Measurements from ENCODE around the gene ADGRF5. TPM values are rescaled to one million over a fixed set of nuclear protein-coding genes. Genes with fewer than 3 reads are reported as not detected.

ADGRF5 gene
- total RNA-seq, 1 experiment from 2014 or later, result 40.0 TPM

DNA sequence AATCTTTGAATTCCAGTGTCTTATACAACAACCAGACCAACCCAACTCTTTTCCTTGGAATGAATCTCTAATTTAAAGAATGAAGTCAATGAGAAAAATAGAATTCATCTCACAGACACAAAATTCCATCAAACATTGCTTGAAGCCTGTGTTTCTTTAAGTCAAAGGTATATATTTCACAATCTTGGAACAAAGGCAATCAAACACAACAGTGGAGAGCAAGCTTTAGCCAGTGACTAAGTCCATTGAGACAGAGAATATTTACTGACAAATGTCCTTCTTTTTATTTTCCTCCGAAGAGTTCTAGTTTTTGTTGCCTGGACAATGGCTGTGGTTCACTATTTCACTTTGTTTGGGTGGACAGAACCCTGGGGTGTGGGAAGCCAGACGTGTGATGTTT, 92.8 kb downstream of the ADGRF5 start:
- no peaks in the 10 kb centered on the region for H3K9me2 ChIP-seq (ENCODE audit: insufficient read depth)
- no peak for TF ChIP-seq EZH2 (IDR thresholded peaks at IDR 0.05; ENCODE audit: low read depth)
- TF ChIP-seq, protein P1, sequence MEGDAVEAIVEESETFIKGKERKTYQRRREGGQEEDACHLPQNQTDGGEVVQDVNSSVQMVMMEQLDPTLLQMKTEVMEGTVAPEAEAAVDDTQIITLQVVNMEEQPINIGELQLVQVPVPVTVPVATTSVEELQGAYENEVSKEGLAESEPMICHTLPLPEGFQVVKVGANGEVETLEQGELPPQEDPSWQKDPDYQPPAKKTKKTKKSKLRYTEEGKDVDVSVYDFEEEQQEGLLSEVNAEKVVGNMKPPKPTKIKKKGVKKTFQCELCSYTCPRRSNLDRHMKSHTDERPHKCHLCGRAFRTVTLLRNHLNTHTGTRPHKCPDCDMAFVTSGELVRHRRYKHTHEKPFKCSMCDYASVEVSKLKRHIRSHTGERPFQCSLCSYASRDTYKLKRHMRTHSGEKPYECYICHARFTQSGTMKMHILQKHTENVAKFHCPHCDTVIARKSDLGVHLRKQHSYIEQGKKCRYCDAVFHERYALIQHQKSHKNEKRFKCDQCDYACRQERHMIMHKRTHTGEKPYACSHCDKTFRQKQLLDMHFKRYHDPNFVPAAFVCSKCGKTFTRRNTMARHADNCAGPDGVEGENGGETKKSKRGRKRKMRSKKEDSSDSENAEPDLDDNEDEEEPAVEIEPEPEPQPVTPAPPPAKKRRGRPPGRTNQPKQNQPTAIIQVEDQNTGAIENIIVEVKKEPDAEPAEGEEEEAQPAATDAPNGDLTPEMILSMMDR (conservative IDR thresholded peaks at IDR 0.05), result no peak
- no peaks in the 10 kb centered on the region for H3K9me3 ChIP-seq (ENCODE audit: insufficient read depth, low read depth)
- H3K4me2 ChIP-seq, result no peak overlapping the region
- H2AFZ ChIP-seq, result no peak overlapping the region
- H3K27me3 ChIP-seq (ENCODE audit: insufficient read depth, low read depth), result no peaks in the 10 kb centered on the region
- H3K27ac ChIP-seq, result no peak overlapping the region
- no peaks in the 10 kb centered on the region for H3K4me1 ChIP-seq (replicated peaks; ENCODE audit: insufficient read depth)
- CTCF ChIA-PET, result no interaction called here
- no peaks in the 10 kb centered on the region for H3F3A ChIP-seq (ENCODE audit: insufficient read depth, low read depth)
- no peaks in the 10 kb centered on the region for H4K20me1 ChIP-seq (ENCODE audit: insufficient read depth)
- intact Hi-C loops (cut with micrococcal nuclease; ENCODE audit: unreplicated experiment), result no loop called here
- no peaks in the 10 kb centered on the region for H3K36me3 ChIP-seq (ENCODE audit: low read depth)
- no TSS peak for BruUV-seq (replicated peaks)
- H3K79me2 ChIP-seq (ENCODE audit: low read depth), result no peaks in the 10 kb centered on the region
- H3K4me3 ChIP-seq, result no peak overlapping the region
- POLR2A ChIA-PET (ENCODE audit: unreplicated experiment), result no interaction called here
- DNase-seq, result no peak

DNA sequence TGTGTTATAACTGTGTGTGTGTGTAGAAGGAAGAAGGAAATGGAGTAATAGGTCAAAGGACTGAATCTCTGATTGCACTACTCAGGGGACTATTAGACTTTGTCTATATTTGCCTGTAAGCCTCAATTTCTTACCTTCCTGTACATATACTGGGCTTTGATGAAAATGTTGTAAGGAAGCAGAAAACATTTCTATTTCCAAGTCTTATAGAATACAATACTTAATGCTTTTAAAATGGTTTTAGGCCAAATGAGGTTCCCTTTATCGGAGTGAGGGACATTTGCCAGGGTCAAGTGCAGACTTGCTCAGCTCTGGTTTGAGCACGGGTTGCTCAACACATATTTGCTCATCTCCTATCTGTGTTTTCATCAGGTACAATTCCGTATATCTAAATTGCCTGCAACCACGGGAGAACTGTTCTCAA, 100.3 kb downstream of the ADGRF5 start:
- peaks cover 5% of the 10 kb centered on the region for H3K4me1 ChIP-seq (replicated peaks; ENCODE audit: insufficient read depth)
- no peaks in the 10 kb centered on the region for H3K79me2 ChIP-seq (ENCODE audit: low read depth)
- H3K9me2 ChIP-seq (ENCODE audit: insufficient read depth), result no peaks in the 10 kb centered on the region
- intact Hi-C loops (cut with micrococcal nuclease; ENCODE audit: unreplicated experiment), result no loop called here
- no peak for DNase-seq
- no TSS peak for BruUV-seq (replicated peaks)
- H3K36me3 ChIP-seq (ENCODE audit: low read depth), result no peaks in the 10 kb centered on the region
- no peaks in the 10 kb centered on the region for H3F3A ChIP-seq (ENCODE audit: insufficient read depth, low read depth)
- no peaks in the 10 kb centered on the region for H4K20me1 ChIP-seq (ENCODE audit: insufficient read depth)
- no peak overlapping the region for H2AFZ ChIP-seq
- H3K4me2 ChIP-seq, result no peak overlapping the region
- no peak overlapping the region for H3K27ac ChIP-seq
- POLR2A ChIA-PET (ENCODE audit: unreplicated experiment), result no interaction called here
- H3K27me3 ChIP-seq (ENCODE audit: insufficient read depth, low read depth), result no peaks in the 10 kb centered on the region
- TF ChIP-seq, protein P1 (conservative IDR thresholded peaks at IDR 0.05), result no peak
- H3K9me3 ChIP-seq (ENCODE audit: insufficient read depth, low read depth), result no peaks in the 10 kb centered on the region
- H3K4me3 ChIP-seq, result no peak overlapping the region
- CTCF ChIA-PET, result no interaction called here

DNA sequence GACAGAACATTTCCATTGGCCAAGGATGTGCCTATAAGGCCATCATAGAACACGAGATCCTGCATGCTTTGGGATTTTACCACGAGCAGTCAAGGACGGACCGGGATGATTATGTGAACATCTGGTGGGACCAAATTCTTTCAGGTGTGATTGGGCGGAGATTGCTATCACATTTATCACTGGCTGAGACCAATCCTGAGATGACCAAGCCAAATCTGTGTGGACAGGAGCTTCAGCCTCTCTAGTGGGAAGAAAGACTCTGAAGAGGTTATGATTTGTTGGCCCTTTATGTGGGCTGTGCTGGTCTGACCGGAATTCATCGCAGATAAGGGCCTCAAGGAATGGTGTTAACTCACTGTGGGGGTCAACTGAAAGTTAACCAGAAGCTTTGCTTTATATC, 102.2 kb downstream of the ADGRF5 start:
- CTCF ChIA-PET, result no interaction called here
- no peak for DNase-seq
- Histone ChIP-seq H3K27me3 (ENCODE audit: insufficient read depth, low read depth) (no peaks in the 10 kb centered on the region), H3K27ac (no peak overlapping the region), H3K36me3 (ENCODE audit: low read depth) (no peaks in the 10 kb centered on the region), H3K9me2 (ENCODE audit: insufficient read depth) (no peaks in the 10 kb centered on the region), H3K4me1 (replicated peaks; ENCODE audit: insufficient read depth) (peaks cover 5% of the 10 kb centered on the region), H2AFZ (no peak overlapping the region), H3K4me3 (no peak overlapping the region), H3F3A (ENCODE audit: insufficient read depth, low read depth) (no peaks in the 10 kb centered on the region), H3K4me2 (no peak overlapping the region), H3K79me2 (ENCODE audit: low read depth) (no peaks in the 10 kb centered on the region), H3K9me3 (ENCODE audit: insufficient read depth, low read depth) (no peaks in the 10 kb centered on the region), H4K20me1 (ENCODE audit: insufficient read depth) (no peaks in the 10 kb centered on the region)
- POLR2A ChIA-PET (ENCODE audit: unreplicated experiment), result no interaction called here
- TF ChIP-seq EZH2 (IDR thresholded peaks at IDR 0.05; ENCODE audit: low read depth), result no peak
- TF ChIP-seq, protein P1 (conservative IDR thresholded peaks at IDR 0.05), result no peak
- no TSS peak for BruUV-seq (replicated peaks)
- intact Hi-C loops (cut with micrococcal nuclease; ENCODE audit: unreplicated experiment), result no loop called here
